ENCODE results near the gene MLLT6.

DNA sequence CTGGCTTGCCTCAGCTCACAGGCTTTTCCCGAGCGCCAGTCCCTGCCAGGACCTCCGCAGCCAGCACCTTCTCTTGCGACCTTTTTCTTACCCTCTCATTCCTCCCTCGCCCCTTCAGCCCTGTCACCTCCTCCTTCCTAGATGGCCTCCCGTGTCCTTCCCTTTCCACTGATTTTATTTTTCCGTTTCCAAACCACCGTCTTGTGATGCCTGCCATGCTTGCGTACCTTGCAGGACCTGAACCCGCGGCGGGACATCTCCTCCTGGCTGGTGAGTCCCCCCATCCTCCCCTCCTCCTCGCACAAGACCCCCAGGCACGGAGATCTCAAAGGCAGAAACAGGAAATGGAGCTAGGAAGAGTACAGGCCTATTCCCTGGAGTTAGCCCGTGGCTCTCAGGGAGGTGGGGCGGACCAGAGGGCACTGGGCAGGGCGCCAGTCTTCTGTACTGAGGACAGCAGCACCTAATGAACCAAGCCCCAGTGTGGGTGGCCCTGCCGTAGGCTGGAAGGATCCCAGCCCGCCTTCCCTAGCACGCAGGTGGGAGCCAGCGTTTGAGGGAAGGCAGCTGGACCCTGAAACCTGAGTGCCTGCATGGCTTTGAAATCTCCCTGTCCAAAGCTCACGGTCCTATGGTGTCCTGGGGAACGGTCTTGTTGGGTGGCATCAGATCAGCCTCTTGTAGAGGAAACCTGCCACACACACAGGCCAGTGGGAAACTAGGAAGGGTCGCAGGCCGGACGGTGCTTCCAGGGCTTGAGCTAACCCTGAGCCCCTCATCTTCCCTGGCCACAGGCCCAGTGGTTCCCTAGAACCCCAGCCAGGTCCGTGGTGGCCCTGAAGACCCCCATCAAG, 25.7 kb downstream of the MLLT6 start:
- TF ChIP-seq, protein P1, sequence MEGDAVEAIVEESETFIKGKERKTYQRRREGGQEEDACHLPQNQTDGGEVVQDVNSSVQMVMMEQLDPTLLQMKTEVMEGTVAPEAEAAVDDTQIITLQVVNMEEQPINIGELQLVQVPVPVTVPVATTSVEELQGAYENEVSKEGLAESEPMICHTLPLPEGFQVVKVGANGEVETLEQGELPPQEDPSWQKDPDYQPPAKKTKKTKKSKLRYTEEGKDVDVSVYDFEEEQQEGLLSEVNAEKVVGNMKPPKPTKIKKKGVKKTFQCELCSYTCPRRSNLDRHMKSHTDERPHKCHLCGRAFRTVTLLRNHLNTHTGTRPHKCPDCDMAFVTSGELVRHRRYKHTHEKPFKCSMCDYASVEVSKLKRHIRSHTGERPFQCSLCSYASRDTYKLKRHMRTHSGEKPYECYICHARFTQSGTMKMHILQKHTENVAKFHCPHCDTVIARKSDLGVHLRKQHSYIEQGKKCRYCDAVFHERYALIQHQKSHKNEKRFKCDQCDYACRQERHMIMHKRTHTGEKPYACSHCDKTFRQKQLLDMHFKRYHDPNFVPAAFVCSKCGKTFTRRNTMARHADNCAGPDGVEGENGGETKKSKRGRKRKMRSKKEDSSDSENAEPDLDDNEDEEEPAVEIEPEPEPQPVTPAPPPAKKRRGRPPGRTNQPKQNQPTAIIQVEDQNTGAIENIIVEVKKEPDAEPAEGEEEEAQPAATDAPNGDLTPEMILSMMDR (conservative IDR thresholded peaks at IDR 0.05; ENCODE audit: low read length) = no peak
- TF ChIP-seq EZH2phosphoT487 (IDR thresholded peaks at IDR 0.05; ENCODE audit: borderline replicate concordance, low read depth, low read length) = no peak

Data from OCI-LY7 (cell line).